ENCODE results near the gene RREB1. TPM values are rescaled to one million over a fixed set of nuclear protein-coding genes. Genes with fewer than 3 reads are reported as not detected.

The RREB1 gene
- total RNA-seq, 1 donor from 2014 or later: 57.2 TPM

DNA sequence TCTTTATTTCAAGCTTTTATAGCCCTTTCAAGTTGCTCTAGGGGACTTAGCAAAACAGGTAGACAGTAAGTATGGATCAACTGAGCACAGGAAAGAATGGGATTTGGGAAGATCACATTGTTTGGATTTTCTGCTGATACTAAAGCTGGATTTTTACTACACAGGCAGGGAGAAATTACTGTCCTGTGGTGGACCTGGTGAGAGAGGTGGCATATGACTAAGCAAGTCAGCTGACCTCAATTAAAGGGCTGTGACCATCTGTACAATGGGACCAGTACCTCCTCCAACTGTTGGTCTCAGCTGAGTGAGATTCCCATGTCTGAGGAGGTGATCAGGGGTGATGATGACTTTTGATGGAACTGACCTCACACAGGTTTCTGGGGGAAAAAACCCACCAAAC, 28.0 kb downstream of the RREB1 start:
- peaks cover 38% of the 10 kb centered on the region for H3K4me1 ChIP-seq
- intact Hi-C loops (cut with DNase I): no loop called here

DNA sequence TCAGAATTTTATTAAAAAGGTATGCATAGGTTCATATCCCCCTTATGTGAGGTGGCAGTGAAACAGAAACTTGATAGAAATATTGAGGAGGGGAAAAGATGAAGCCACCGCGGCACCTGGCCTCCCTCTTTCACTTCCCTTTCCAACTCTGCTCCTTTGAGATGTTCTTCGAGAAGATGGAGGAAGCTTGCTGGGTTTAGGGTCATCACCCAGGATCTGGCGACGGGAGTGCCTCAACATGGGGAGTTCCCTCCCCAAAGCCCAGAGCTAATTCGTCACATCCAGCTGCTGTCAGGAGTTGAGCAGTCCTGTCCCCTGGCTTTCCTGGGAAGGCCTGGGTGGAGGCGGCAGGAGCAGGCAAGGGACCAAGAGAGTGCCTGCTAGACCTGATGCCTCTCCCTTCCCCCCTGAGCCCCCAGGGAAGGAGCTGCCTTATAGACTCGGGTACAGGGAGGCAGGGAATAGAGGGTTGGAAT, 29.1 kb downstream of the RREB1 start:
- TF ChIP-seq, protein P1, sequence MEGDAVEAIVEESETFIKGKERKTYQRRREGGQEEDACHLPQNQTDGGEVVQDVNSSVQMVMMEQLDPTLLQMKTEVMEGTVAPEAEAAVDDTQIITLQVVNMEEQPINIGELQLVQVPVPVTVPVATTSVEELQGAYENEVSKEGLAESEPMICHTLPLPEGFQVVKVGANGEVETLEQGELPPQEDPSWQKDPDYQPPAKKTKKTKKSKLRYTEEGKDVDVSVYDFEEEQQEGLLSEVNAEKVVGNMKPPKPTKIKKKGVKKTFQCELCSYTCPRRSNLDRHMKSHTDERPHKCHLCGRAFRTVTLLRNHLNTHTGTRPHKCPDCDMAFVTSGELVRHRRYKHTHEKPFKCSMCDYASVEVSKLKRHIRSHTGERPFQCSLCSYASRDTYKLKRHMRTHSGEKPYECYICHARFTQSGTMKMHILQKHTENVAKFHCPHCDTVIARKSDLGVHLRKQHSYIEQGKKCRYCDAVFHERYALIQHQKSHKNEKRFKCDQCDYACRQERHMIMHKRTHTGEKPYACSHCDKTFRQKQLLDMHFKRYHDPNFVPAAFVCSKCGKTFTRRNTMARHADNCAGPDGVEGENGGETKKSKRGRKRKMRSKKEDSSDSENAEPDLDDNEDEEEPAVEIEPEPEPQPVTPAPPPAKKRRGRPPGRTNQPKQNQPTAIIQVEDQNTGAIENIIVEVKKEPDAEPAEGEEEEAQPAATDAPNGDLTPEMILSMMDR (IDR thresholded peaks at IDR 0.05): no peak
- TF ChIP-seq POLR2A (IDR thresholded peaks at IDR 0.05) (no peak), POLR2AphosphoS5 (IDR thresholded peaks at IDR 0.05; ENCODE audit: insufficient read depth in 1 of 2, low read depth in 1 of 2) (no peak)
- no peak overlapping the region for H3K4me3 ChIP-seq
- peaks cover 44% of the 10 kb centered on the region for H3K4me1 ChIP-seq
- H3K27me3 ChIP-seq: no peaks in the 10 kb centered on the region
- H3K36me3 ChIP-seq: no peaks in the 10 kb centered on the region
- no peak for DNase-seq (ENCODE audit: extremely low spot score in 2 of 2)
- H3K9me3 ChIP-seq: no peaks in the 10 kb centered on the region
- intact Hi-C loops (cut with DNase I): no loop called here
- peak overlapping the region; percentile 65 for H3K27ac ChIP-seq

More for the DNA sequence above, 28.0 kb downstream of the RREB1 start:
- DNase-seq (ENCODE audit: extremely low spot score in 2 of 2): no peak
- TF ChIP-seq POLR2A (IDR thresholded peaks at IDR 0.05) (no peak), POLR2AphosphoS5 (IDR thresholded peaks at IDR 0.05; ENCODE audit: insufficient read depth in 1 of 2, low read depth in 1 of 2) (no peak)
- TF ChIP-seq, protein P1 (IDR thresholded peaks at IDR 0.05): no peak
- no peaks in the 10 kb centered on the region for H3K36me3 ChIP-seq
- no peak overlapping the region for H3K4me3 ChIP-seq
- H3K27me3 ChIP-seq: no peaks in the 10 kb centered on the region
- no peaks in the 10 kb centered on the region for H3K9me3 ChIP-seq
- no peak overlapping the region for H3K27ac ChIP-seq

DNA sequence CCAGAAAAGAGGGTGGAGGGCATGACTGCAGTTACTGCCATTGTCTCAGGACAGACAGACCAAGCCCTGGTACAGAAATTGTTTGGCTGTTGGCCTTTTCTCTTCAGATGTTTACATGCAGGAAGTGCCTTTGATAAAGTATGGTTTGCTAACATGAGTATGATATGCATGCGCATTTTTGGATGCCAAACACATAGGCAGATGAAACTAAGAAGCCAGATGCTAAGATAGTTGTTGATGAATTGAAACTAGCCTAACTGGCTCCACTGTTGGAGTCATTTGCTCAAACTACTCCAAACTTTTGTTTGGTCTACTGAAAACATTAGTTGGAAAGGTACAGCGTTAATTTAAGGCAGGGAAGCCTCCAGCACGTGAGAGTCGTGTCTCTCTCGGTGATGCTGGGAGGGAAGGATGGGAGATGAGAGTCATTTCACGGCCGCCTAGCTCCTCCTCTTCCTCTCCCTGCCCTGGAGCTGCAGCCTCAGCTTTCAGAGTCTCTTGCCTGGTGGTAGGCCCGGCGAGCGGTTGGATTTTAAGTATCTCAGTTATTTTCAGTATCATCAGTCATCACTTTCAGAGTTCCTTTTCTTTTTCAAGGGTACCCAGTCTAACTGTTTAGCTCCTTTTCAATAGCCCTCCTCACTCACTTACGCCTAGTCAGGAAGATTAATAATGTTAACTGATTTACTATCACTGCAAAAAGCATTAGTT, 29.7 kb downstream of the RREB1 start:
- intact Hi-C loops (cut with DNase I): no loop called here
- H3K27me3 ChIP-seq: no peaks in the 10 kb centered on the region

DNA sequence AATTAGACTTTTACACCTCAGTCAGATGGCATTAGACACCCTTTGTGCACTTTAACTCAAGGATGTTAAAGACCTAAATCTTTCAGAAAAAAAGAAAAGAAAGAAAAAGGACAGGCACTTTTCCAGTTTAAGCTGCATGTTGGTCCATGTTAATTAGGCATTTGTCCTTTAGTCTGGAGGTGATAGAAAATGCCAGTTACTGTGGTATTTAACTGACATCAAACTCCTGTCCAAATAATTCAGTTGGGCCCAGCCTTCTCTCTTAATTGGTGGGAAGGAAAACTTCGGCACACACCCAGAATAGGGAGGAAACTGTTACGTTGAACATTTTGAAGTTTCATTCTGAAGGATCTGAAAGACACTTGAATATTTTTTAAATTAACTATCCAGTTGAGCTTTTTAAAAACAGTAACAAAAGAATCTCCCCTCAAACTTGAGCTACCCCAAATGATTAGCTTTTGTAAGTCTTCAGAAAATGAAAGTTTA, 30.3 kb downstream of the RREB1 start:
- TF ChIP-seq, protein P1 (IDR thresholded peaks at IDR 0.05): no peak
- no peak for TF ChIP-seq POLR2AphosphoS5 (IDR thresholded peaks at IDR 0.05; ENCODE audit: insufficient read depth in 1 of 2, low read depth in 1 of 2)
- TF ChIP-seq POLR2A (IDR thresholded peaks at IDR 0.05): no peak
- intact Hi-C loops (cut with DNase I): no loop called here
- no peaks in the 10 kb centered on the region for H3K27me3 ChIP-seq
- no peak for DNase-seq (ENCODE audit: extremely low spot score in 2 of 2)
- peaks cover 56% of the 10 kb centered on the region for H3K4me1 ChIP-seq
- no peak overlapping the region for H3K4me3 ChIP-seq
- H3K27ac ChIP-seq: peak overlapping the region; percentile 61
- H3K9me3 ChIP-seq: no peaks in the 10 kb centered on the region
- H3K36me3 ChIP-seq: no peaks in the 10 kb centered on the region

More for the DNA sequence above, 29.7 kb downstream of the RREB1 start:
- H3K4me1 ChIP-seq: peaks cover 50% of the 10 kb centered on the region
- H3K27ac ChIP-seq: peak overlapping the region; percentile 65
- H3K36me3 ChIP-seq: no peaks in the 10 kb centered on the region
- H3K9me3 ChIP-seq: no peaks in the 10 kb centered on the region
- TF ChIP-seq, protein P1 (IDR thresholded peaks at IDR 0.05): no peak
- TF ChIP-seq POLR2AphosphoS5 (IDR thresholded peaks at IDR 0.05; ENCODE audit: insufficient read depth in 1 of 2, low read depth in 1 of 2) (no peak), POLR2A (IDR thresholded peaks at IDR 0.05) (no peak)
- DNase-seq (ENCODE audit: extremely low spot score in 2 of 2): no peak
- no peak overlapping the region for H3K4me3 ChIP-seq

DNA sequence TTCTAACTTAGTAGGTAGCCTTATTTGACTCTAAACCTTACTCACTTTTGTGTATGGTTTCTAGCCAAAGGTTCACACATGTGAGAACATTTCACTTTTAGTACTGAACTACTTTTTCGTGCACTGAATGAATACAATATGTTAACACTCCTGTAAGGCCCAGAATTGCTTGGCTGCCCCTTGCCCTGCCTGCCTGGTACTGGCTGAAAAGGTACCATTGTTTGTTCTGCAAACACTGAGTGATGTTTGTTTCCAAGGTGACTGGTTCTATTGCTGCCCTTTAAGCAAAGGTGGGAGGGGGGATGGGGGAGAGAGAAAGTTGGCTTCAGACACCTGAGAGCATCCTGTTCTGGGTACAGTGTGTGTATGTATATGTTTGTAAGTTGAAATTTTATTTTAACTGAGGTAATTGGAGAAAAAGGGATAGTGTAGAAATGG, 31.2 kb downstream of the RREB1 start:
- Histone ChIP-seq H3K4me3 (no peak overlapping the region), H3K27me3 (no peaks in the 10 kb centered on the region), H3K36me3 (no peaks in the 10 kb centered on the region), H3K4me1 (peaks cover 64% of the 10 kb centered on the region), H3K27ac (peak overlapping the region; percentile 61), H3K9me3 (no peaks in the 10 kb centered on the region)
- TF ChIP-seq POLR2A (IDR thresholded peaks at IDR 0.05) (no peak), POLR2AphosphoS5 (IDR thresholded peaks at IDR 0.05; ENCODE audit: insufficient read depth in 1 of 2, low read depth in 1 of 2) (no peak)
- TF ChIP-seq, protein P1 (IDR thresholded peaks at IDR 0.05): no peak
- DNase-seq (ENCODE audit: extremely low spot score in 2 of 2): no peak
- intact Hi-C loops (cut with DNase I): no loop called here

Data from vagina (tissue), 2 donors.